HL-60/S4 treated with retinoic acid at 250 ng/mL for 4 days and 3 days (cell line): ENCODE results near the gene NT5DC4.

Experiments used
- in situ Hi-C: fragments of 300-500 bp; cut with MboI; formaldehyde crosslinking; loops from 2 replicates; pipeline ENCODE4 v1.7.0; 2022; ENCODE audit warnings: low sequenced_read_pairs

Gene NT5DC4

DNA sequence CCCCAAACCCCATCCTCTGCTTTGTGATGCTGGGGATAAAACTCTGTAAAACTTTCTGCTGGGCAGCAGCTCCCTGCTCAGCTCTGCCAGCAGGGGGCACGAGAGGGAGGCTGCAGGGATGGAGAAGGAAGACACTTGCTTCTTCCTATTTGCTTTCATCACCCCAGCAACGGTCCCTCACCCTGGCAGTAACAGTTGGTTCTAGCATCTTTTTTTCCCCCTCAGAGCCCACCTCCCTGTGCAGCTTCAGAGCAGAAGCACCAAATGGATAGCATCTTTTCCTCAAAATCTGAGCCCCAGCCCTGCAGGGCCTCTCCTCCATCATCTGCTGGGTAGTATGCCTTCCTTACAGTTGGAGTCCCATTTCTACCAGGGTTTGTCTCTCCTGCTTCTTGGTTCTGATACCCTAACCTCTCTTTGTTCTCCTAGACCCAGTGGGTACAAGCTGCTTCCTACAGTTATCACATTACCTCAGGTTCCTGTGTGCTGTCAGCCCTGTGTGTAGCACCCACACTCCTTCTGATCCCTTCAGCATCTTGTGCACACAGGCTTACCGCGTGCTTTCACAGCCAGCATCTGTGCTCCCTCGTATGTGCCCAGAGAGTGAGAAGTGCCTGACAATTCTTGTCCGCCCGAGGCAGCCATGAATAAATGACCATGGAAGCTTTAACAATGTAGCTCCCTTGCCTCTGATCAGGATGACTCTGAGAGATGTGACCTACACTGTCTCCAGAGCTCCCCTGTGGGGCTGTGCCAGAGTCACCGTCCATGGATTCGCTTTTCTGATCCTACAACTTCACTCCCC, 29.1 kb downstream of the NT5DC4 start:
- in situ Hi-C loops: loop anchor here (5.0 kb wide), 1 partner anchor 137 kb away; no protein-coding TSS in a partner anchor

DNA sequence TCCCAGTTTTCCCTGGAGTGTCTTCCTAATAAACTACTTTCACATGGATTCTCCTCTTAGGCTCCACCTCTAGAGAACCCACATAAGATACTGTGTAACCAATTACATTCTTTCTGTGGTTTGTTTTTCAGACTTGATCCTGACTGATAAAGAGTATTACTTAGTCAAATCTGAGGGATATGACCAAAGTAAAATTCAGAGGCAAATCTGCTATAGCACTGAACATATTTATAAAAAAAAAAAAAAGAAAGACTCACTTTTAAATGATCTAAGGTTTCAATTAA, 29.7 kb downstream of the NT5DC4 start:
- in situ Hi-C loops: loop anchor here (5.0 kb wide), 1 partner anchor 137 kb away; no protein-coding TSS in a partner anchor

DNA sequence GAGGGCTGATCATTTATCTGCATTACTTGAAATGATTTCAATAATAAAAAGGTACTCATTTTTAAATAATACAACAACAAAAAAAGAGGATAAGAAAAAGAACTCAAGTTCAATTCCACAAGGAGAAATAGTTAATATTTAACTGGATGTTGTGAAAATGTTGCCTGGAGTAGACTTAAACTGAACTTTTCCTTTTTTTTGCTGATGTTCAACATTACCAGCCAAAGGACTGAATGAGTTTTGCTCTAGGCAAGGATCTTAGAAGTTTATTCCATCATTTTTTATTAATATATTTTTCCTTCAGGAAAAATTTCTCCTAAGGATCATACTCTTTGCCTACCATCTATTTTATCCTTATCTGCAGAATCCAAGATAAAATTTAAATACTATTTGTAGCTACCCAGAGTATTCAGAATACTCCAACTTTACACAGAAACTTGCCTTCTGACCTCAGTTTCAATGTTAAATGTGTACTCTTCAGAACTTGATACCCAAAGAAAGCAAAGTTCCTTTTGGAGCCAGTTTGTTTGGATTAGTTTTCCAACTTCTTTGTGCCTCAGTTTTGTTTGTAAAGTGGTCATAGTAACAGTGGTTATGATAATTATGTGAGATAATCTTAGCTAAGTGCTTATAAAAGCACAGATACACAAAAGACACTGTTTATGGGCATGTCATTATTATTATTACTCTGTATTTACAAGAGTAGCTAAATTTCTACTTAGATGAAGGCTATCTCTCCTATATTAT, 30.8 kb downstream of the NT5DC4 start:
- in situ Hi-C loops: loop anchor here (5.0 kb wide), 1 partner anchor 136 kb away; no protein-coding TSS in a partner anchor

DNA sequence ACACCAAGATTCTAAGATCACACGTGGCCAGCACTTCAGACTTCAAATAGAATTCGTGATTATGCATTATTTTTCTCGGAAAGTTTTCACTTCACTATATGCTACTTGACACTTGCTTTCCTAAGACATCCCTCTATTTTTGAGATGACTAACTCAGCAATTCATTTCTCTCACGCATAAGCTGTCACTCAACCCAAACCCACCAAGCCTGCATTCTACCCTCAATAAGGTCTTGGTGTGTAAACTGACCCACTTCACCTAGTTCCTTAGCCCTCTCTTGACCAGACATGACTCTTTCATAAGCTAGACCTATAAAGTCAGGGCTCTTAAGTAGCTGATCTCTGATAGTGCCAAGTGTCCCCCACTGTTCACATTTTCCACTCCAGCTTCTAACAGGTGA, 31.8 kb downstream of the NT5DC4 start:
- in situ Hi-C loops: loop anchor here (5.0 kb wide), 1 partner anchor 135 kb away; no protein-coding TSS in a partner anchor

DNA sequence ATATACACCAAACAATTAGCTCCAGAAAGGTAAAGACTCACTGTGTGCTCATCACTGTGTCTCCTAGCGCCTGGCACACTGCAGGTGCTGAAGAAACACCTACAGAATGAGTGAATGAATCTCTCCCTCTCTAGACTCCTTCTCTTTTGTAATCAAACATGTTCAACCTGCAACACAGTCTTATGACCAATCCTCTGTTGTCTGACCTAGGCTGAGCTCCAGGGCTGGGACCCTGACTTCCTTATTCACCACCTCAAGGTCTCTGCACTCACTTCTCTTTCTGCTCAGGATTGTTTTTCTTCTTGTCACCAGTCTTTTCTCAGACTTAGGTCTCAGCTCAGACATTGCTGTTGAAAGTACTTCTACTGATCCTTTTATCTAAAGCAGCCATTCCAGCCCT, 33.7 kb downstream of the NT5DC4 start:
- in situ Hi-C loops: loop anchor here (5.0 kb wide), 1 partner anchor 133 kb away; no protein-coding TSS in a partner anchor

DNA sequence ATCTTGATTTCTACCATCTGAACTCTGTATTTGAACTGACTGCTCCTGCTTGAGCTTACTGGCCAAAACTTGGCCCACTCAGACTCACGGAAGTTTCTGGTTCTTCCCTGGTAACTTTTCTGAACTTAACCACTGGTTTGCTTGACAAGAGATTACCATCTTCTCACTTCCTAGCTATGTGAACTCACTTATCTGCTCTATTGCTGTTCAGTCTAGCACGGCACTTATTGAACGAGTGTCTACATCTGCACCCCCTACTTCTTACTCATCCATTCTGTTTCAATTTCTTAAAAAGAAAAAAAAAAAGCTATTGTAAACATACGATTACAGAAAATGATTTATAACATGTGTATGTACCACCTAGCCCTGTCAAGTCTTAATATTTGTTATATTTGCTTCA, 34.6 kb downstream of the NT5DC4 start:
- in situ Hi-C loops: no loop called here

DNA sequence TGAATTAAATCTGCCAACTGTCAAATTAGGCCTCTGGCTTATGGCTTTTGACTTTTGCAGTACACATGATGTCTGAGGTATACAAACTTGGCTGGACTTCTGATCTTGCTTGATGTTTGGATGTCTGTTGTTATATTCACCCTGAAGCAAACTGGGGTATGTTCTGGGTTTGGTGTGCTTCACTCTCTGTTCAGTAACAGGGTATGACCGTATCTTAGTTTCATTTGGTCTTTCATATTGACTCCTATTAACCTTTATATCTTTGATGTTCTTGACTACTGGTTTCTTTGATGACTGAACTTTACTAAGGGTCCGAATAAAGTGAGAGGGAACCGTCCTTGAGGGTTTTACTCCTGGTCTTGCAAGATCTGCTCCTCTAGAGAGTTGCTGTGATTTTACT, 35.4 kb downstream of the NT5DC4 start:
- in situ Hi-C loops: no loop called here

DNA sequence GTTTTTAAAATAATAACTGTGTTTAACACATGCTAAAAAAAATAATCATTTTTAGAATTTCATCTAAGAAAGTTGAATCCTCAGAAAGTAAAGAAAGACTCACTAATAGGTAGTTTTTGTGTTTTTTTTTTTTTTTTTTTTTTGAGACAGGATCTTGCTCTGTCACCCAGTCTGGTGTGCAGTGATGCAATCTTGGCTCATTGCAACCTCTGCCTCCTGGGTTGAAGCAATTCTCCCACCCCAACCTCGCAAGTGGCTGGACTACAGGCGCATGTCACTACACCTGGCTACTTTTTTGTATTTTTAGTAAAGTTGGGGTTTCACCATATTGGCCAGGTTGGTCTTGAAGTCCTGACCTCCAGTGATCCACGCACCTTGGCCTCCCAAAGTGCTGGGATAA, 36.4 kb downstream of the NT5DC4 start:
- in situ Hi-C loops: no loop called here

DNA sequence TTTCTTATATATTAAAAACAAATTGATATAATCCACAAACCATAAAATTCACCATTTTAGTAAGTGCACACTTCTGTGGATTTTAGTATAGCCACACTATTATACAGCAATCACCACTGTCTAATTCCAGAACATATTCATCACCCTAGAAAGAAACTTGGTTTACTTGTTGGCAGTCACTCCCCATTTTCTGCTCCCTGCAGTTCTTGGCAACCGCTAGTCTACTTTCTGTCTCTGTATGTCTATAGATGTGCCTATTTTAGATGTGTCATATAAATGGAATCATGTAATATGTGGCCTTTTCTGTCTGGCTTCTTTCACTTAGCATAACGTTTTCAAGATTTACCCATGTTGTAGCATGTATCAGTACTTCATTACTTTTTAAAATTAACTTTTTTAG, 37.9 kb downstream of the NT5DC4 start:
- in situ Hi-C loops: no loop called here

DNA sequence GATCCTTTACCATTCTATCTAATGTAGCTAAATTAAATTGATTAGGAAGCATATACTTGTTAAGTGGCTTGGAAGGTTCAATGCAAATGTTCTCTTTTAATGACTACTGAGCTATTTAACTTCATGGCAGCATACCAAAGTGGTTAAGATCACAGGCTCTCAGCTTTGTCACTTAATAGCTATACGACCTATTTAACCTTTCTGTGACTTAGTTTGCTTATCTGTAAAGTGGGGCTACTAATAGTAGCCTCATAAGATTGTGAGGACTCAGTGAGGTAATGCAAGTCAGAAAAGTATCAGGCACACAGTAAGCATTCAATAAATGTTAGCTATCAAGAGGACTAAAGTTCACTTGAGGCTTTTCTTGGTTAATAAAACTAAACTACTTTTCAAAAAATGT, 39.3 kb downstream of the NT5DC4 start:
- in situ Hi-C loops: no loop called here

DNA sequence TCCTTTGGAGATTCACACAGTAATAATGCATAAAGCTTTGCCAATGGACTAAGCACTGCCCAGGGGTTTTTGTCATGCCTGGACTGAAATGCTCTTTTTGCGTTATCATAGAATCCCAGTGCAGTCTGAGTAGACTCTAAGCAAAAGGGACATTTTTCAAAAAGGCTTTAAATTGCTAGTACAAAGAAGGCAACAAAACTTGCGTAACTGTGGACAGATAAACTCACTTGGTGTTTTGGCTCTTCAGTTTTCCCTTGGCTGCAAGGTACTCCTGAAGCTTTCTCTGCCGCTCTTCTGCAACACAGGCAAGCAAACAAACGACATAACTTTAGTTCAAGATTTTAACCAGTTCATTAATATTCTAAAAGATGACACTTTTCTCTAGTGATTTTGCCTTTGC, 41.5 kb downstream of the NT5DC4 start:
- in situ Hi-C loops: no loop called here

DNA sequence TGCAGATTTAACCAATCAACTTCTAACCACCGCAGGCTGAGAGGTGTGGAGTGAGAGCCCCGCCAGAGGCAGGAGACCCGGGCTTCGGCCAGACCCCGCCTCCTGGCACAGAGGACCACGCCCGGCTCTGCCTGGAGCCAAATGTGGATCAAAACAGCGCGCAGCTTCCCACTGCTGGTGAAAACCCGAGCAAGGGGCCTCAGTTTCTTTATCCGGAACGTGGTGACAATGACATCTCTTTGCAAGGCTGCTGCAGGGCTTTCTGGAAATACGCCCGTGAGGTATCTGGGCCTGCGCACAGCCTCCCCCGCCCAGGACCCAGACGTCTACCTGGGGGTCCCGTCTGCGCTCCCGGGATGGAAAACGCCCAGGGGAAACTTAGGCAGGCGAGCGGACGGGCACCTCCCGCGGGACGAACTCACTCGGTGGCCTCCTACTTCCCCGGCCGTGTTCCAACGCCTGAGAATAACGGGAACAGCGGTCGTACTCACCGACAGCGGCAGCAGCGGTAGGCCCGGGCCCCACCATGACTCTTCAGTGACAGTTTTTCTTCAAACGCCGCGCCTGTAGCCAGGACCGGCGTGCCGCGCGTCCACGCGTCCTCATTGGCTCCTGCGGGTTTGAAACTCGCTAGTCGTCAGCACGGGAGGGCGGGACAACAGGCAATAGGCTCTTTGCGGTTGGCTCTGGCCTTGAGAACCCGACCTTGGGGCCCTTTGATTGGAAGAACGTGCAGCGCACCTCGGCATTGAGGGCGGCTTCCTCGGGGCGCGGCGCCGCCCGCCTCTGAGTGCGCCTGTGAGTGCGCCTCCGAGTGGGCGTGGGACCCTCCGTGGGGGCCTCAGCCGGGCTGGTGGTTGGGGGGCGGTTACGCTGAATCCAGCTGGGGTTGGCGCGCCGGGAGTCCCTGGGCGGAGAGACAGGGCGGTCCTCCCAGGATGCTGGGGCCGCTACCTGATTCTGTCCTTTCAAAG, 43.5 kb downstream of the NT5DC4 start, which contains the start of gene CKAP2L:
TSS of gene CKAP2L (minus strand) at position 539 of the 974 bp plus-strand sequence. CDS start at position 528, 11 bp downstream.
- in situ Hi-C loops: no loop called here

DNA sequence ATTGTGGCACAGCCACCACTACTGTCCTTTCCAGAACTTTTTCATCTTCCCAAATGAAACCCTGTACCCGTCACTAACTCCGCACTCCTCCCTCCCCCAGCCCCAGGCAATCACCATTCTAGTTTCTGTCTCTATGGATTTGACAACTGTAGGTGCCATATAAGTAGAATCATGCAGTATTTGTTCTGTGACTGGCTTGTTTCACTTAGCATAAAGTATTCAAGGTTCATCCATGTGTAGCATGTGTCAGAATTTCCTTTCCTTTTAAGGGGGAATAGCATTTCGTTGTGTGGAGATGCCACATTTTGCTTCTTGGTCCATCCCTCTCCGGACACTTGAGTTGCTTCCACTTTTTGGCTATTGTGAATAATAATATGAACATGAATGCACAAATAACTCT, 44.4 kb downstream of the NT5DC4 start:
- in situ Hi-C loops: no loop called here

DNA sequence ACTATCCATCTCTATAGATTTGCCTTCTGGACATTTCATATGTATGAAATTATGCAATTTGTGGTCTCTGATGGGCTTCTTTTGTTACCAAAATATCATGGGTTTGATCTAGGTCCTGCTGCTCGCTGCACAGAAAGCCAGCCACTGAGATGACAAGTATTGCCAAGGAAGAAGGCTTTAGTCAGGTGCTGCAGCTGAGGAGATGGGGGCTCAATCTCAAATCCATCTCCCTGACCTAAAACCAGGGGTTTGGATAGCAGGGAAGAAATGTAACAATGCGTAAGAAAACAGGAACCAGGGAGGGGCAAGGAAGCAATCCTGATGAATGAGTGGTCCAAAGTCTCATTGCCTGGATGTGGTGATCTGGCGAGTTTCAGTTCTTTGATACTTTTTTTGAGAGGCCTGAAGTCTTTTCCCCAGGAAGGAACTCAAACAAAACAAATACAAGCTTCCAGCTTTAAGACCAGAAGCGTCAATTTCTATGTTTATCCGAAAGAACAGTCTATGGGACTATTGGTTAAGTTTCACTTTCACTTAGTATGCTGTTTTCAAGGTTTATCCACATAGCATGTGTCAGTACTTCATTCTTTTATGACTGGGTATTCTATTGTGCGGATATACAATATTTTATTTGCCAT, 47.0 kb downstream of the NT5DC4 start:
- in situ Hi-C loops: no loop called here

DNA sequence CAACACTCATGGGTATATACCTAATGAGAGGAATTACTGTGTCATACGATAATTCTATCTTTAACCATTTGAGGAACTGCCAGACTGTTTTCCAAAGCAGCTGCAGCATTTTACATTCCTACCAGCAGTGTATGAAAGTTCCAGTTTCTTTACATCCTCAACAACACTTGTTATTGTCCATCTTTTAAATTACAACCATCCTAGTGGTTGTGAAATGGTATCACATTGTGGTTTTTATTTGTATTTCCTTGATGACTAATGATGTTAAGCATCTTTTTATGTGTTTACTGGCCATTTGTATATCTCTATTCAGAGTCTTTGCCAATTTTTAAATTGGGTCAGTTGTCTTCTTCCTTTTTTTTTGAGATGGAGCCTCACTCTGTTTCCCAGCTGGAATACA, 47.6 kb downstream of the NT5DC4 start:
- in situ Hi-C loops: no loop called here

DNA sequence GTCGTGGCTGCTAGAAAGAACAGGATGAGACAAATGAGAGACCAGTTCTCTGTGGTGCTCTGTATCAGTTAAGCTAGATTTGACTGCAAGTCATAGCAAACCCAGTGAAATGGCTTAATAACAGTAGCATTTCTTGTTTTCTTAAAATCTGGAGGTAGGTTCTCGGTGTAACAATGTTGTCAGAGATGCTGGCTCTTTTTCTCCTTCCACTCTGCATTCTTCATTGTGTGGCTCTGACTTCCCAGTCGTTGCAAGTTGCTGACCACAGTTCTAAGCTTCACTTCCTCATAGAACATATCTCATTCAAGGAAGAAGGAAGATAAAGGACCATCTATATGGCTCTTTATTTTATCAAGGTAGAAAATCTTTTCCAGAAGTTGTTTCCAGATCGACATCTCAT, 51.5 kb downstream of the NT5DC4 start:
- in situ Hi-C loops: no loop called here

DNA sequence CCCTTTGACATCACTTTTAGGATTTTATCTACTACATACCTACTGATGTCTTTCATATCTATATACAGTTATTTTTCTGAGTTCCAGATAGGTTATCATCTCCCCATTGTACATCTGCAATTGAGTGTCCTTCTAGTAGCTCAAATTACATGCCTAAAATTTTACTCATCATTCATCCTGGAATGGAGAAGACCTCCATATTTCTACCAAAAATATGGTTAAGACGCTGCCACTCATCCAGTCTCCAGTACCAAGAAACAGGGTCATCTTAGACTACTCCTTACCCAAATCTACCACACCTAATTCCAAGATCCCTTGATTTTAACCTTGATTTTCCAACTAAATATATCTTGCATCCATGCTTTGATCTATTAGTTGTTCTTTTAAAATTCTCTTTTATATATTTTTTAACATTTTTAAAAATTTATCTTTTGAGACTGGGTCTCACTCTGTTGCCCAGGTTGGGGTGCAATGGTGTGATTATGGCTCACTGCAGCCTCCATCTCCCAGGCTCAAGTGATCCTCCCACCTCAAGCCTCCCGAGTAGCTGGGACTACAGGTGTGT, 52.2 kb downstream of the NT5DC4 start:
- in situ Hi-C loops: no loop called here

DNA sequence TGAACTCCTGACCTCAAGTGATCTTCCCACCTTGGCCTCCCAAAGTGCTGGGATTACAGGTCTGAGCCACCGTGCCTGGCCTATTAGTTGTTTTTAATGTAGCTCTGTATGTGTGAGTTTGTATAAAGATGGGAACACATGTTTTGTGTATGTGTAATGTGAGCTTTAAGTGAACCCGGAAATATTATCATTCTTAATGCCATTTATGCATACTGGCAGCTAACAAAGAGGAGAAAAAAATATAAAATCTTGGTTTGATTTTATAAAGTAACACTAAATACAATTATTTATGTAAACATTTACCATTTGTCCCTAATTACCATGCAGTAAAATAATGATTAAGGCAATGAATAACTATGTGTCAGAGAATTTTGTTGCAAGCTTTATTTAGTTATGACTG, 52.7 kb downstream of the NT5DC4 start:
- in situ Hi-C loops: no loop called here

DNA sequence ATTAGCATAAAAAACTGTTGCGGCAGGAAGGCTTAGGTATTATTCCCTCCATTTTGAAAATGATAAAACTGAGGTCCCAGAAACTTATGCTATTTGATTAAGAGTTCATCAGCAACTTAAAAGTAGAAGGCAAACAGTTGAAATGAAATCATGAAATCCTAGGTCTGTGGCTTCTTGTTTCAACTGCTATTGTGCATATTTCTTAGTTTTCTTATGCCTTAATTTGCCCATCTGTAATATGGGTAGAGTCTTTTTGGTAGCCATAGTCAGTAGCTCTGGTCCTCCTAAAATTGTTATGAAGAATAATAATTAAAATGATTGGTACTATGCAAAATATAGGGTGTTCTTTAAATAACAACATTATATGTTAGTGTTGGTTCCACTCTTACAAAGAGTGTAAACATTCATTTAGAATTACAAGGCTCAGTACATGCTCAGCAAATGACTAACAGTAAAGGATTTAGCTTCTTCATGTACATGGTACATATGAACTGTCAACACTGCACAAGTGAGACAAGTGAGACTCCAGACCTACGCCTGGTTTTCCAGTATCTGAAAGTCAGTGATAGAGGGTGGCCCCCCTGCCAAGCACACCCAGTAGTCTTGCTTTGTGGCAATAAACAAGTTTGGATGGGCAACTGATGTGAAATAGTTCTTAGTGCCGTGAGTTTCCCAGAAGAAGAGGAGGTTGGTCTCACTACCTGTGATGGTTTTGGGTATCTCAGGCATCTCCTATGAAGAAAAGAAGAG, 53.9 kb downstream of the NT5DC4 start:
- in situ Hi-C loops: no loop called here
